DMS114 treated with DMSO at 0.1 percent for 48 hours (cell line): ENCODE results near the gene SNX3.
"Not testable (repeated sequence)": the region's sequence is repeated elsewhere in the genome, so short reads cannot be mapped to it uniquely, and the experiment has no call there.

Experiments
- DNase-seq: peaks from one replicate; lab custom pipeline; 2025; ENCODE audit not compliant: unreplicated experiment; lab: John Stamatoyannopoulos, UW

Gene SNX3

GRCh38 chr6:108260809-108261569 is at the start of gene SNX3:
Gene SNX3, minus strand, starts transcription at chr6:108261040. Its CDS starts 119 bp downstream, at chr6:108260921.
- DNase-seq = peak; percentile 86

DNA sequence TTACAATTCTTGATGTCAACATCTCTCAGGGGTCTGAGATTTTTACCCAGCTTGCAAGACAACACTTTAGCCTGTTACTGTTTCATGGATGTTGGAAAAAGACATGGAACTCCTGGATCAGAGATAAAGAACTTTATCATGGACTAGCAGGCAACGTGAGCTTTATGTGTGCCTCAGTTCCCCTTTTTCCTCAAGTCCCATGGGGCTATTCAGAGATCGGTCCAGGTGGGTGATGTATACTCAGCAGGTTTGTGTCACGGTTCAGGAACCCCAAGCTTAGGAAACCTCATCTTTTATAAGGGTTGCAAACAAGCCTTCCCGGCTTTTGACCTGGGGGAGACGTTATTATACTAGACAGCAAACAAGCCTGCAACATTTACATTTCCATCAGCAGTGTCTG is 49.0 kb upstream of the SNX3 start:
- no peak for DNase-seq

DNA sequence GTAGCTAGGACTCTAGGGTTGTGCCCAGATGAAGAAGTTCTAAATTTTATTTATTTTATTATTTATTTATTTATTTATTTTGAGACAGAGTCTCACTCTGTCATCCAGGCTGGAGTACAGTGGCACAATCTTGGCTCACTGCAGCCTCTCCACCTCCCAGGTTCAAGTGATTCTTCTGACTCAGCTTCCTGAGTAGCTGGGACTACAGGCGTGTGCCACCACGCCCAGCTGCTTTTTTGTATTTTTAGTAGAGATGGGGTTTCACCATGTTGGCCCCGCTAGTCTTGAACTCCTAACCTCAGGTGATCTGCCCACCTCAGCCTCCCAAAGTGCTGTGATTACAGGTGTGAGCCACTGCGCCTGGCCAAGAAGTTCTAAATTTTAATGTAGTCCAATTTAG is 47.8 kb upstream of the SNX3 start:
- not testable (repeated sequence) for DNase-seq

DNA sequence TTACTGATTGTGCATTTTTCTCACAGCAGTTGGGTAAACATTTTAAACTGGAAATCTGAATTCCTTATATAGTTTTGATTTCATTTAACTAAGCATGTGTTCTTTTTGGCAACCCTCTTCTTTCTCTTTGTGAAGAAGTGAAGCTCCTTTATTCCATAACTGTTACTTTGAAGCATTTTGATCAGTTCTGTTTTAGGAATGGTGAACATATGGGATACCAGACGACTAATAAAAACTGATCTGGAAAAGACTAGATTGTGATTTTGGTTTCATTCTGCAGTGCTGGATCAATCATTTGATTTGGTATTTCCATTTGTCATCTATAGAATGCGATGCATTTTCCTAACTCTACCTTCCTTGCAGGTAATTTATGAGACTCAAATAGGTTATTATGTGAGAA is 43.8 kb upstream of the SNX3 start:
- DNase-seq = no peak

DNA sequence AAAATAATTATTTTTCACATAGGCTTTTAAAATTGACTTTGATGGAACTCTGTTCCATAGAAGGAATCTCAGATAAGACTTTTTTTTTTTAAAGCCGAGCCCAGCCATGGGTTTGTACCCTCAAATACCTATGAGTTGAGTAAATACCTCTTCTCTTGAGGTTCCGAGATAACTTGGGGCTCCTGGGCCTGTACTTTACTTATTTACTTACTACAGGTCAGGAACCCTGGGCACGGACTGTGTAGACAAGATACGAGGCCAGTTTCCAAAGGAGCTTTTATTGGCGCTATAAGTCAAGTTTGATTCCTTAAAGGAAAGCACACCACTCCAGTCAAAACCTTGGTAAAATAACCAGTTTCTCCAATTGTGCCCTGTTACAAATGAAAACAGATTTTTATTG is 41.5 kb upstream of the SNX3 start:
- DNase-seq = no peak

- DNase-seq = no peak
Observed at GRCh38 chr6:108295676-108296075, 34.8 kb upstream of the SNX3 start.

GRCh38 chr6:108294727-108295625 is 34.1 kb upstream of the SNX3 start, which contains the start of gene AFG1L:
Gene AFG1L, plus strand, starts transcription at chr6:108295054. Its CDS starts 26 bp downstream, at chr6:108295080.
- peak; percentile 86 for DNase-seq

- DNase-seq = no peak
Observed at GRCh38 chr6:108294297-108294726, 33.5 kb upstream of the SNX3 start.

- DNase-seq = no peak
Observed at GRCh38 chr6:108293527-108294296, 32.9 kb upstream of the SNX3 start.

- not testable (repeated sequence) for DNase-seq
Observed at GRCh38 chr6:108292561-108292960, 31.7 kb upstream of the SNX3 start.

DNA sequence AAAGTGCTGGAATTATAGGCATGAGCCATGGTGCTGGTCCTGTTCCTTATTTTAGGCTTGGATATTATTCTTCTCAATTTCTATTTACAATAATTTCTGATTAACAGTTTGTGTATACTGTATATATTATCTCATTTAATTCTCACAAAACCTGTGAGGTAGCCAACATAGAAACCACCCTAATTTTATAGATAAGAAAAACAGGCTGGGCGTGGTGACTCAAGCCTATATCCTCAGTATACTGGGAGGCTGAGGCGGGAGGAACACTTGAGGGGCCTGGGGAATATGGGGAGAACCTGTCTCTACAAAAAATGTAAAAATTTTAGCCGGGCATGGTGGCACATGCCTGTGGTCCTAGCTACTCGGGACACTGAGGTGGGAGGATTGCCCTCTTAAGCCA is 30.3 kb upstream of the SNX3 start:
- no peak for DNase-seq

DNA sequence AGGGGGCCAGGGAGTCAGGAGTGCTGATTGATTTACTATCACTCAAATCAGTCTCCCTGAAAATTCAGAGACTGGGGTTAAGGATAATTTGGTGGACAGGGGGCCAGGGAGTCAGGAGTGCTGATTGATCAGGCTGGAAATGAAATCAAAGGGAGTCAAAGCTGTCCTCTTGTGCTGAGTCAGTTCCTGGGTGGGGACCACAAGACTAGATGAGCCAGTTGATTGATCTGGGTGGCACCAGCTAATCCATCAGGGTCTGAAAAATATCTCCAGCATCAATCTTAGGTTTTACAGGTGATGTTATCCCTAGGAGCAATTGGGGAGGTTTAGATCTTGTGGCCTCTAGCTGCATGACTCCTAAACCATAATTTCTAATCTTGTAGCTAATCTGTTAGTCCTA is 27.9 kb upstream of the SNX3 start:
- DNase-seq = no peak

- DNase-seq = no peak
Observed at GRCh38 chr6:108287373-108287772, 26.5 kb upstream of the SNX3 start.

DNA sequence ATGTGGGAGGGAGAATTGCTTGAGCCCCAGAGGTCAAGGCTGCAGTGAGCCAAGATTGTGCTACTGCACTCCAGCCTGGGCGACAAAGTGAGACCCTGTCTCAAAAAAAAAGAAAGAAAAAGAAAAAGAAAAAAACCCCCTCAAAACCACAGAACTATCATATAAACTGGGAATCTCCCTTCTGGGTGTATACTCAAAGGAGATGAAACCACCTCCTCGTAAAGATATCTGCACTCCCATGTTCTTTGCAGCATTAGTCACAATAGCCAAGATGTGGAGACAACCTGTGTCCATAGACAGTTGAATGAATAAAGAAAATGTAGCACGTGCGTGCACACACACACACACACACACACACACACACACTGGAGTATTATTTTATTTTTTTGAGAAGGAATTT is 25.5 kb upstream of the SNX3 start:
- no peak for DNase-seq

DNA sequence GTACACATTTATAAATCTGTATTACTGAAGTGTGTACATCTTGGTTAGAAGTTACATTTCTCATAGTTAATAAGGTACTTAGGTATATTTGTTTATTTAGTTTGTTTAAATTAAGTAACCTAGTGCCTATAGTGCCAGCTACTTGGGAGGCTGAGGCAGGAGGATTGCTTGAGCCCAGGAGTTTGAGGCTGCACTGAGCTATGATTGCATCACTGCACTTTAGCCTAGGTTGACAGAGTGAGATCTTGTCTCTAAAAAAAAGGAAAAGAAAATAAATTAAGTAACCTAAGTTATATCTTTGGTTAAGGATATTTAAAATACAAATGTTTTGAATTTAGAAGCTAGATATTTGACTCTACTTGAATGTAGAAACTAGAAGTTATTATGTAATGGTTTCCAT is 24.5 kb upstream of the SNX3 start:
- DNase-seq = no peak

GRCh38 chr6:108277831-108278230 is 17.0 kb upstream of the SNX3 start:
- DNase-seq = no peak

DNA sequence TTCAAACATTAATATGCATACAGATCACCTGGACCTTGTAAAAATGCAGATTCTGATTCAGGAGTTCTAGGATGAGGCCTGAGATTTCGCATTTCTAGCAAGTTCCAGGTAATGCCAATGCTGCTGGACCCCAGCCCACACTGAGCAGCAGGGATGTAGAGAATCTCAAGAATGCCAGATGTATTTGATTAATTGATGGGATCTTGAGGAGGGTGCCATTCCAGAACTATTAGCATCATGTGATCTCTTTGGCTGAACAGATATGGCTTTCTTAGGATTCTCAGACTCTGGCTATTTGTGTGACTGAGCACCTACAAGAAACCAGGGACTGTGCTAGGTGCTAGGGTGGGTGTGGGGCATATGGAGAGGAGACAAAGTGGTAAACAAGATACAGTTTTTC is 16.5 kb upstream of the SNX3 start:
- DNase-seq = no peak

- DNase-seq = no peak
Observed at GRCh38 chr6:108275976-108276375, 15.1 kb upstream of the SNX3 start.

DNA sequence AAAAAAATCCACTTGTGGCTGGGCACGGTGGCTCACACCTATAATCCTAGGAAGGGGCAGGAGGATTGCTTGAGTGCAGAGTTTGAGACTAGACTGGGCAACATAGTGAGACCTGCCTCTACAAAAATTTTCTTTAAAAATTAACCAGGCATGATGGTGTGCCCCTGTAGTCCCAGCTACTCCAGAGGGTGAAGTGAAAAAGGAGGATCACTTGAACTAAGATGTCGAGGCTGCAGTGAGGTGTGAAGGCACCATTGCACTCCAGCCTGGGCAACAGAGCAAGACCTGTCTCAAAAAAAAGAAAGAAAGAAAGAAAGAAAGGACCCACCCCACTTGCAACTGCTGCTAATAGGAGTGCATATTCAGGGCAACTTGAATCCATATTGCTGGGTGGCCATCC is 13.7 kb upstream of the SNX3 start:
- DNase-seq = no peak

DNA sequence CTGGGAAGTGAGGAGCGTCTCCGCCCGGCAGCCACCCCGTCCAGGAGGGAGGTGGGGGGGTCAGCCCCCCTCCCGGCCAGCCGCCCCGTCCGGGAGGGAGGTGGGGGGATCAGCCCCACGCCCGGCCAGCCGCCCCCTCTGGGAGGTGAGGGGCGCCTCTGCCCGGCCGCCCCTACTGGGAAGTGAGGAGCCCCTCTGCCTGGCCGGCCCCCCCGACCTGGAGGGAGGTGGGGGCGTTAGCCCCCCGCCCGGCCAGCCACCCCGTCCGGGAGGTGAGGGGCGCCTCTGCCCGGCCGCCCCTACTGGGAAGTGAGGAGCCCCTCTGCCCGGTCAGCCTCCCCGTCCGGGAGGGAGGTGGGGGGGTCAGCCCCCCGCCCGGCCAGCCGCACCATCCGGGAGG is 9.1 kb upstream of the SNX3 start:
- not testable (repeated sequence) for DNase-seq

- no peak for DNase-seq
Observed at GRCh38 chr6:108268845-108269244, 8.0 kb upstream of the SNX3 start.
